ENCODE measurements around the gene CADPS2.

CADPS2 gene

GRCh38 chr7:122633472-122633871, 252.8 kb downstream of the CADPS2 start:
- no peak overlapping the region for H2BK15ac ChIP-seq (ENCODE audit: low read length)
- no peaks in the 10 kb centered on the region for H3K79me1 ChIP-seq (ENCODE audit: low read depth, low read length)
- no peak overlapping the region for H3K27ac ChIP-seq (replicated peaks; ENCODE audit: low read length)
- no peak overlapping the region for H3K9ac ChIP-seq (ENCODE audit: low read depth, low read length, poor library complexity)
- H3K4ac ChIP-seq (ENCODE audit: low read length) = no peak overlapping the region
- H2BK12ac ChIP-seq (ENCODE audit: low read length) = no peak overlapping the region
- H2AK5ac ChIP-seq (ENCODE audit: low read depth, low read length) = no peak overlapping the region
- H3K14ac ChIP-seq (ENCODE audit: low read length) = no peak overlapping the region
- no peak overlapping the region for H3K4me2 ChIP-seq (ENCODE audit: insufficient read depth, low read length, poor library complexity, severe bottlenecking)
- no peaks in the 10 kb centered on the region for H3K9me3 ChIP-seq (replicated peaks in 1 of 2; ENCODE audit: control insufficient read depth in 2 of 2, insufficient read depth in 1 of 2, low read depth in 1 of 2, low read length in 2 of 2)
- no peak overlapping the region for H3K18ac ChIP-seq (ENCODE audit: low read length)
- no peak overlapping the region for H3K23ac ChIP-seq (ENCODE audit: low read depth, low read length, poor library complexity)
- H4K91ac ChIP-seq (ENCODE audit: low read depth, low read length, poor library complexity) = no peak overlapping the region
- DNase-seq (ENCODE audit: low spot score) = no peak
- WGBS, 2 donors (ENCODE audit: extremely low coverage in 2 of 2, insufficient read length in 2 of 2, insufficient replicate concordance in 1 of 2) = no CpG with 5 or more reads among the region's 3 CpGs
- no peak overlapping the region for H2BK5ac ChIP-seq (ENCODE audit: low read length)
- H3K36me3 ChIP-seq (replicated peaks in 1 of 2; ENCODE audit: control insufficient read depth in 2 of 2, insufficient read depth in 2 of 2, low read length in 2 of 2) = no peaks in the 10 kb centered on the region
- H3K4me1 ChIP-seq (ENCODE audit: control insufficient read depth in 2 of 2, insufficient read depth in 1 of 2, low read depth in 1 of 2, low read length in 2 of 2) = no peaks in the 10 kb centered on the region
- H3K27me3 ChIP-seq (ENCODE audit: control insufficient read depth in 3 of 3, insufficient read depth in 3 of 3, low read depth in 1 of 3, low read length in 3 of 3) = no peaks in the 10 kb centered on the region
- no peak overlapping the region for H4K8ac ChIP-seq (ENCODE audit: low read depth, low read length)
- no peak overlapping the region for H3K4me3 ChIP-seq (ENCODE audit: low read length in 2 of 2)
- H2BK120ac ChIP-seq (ENCODE audit: low read depth, low read length) = no peak overlapping the region
- H2AFZ ChIP-seq (ENCODE audit: low read length) = no peak overlapping the region

- Histone ChIP-seq H3K27ac (replicated peaks; ENCODE audit: low read length) (no peak overlapping the region), H2AK5ac (ENCODE audit: low read depth, low read length) (no peak overlapping the region), H3K9me3 (replicated peaks in 1 of 2; ENCODE audit: control insufficient read depth in 2 of 2, insufficient read depth in 1 of 2, low read depth in 1 of 2, low read length in 2 of 2) (no peaks in the 10 kb centered on the region), H3K4me3 (ENCODE audit: low read length in 2 of 2) (no peak overlapping the region), H3K27me3 (ENCODE audit: control insufficient read depth in 3 of 3, insufficient read depth in 3 of 3, low read depth in 1 of 3, low read length in 3 of 3) (no peaks in the 10 kb centered on the region), H3K36me3 (replicated peaks in 1 of 2; ENCODE audit: control insufficient read depth in 2 of 2, insufficient read depth in 2 of 2, low read length in 2 of 2) (no peaks in the 10 kb centered on the region), H3K79me1 (ENCODE audit: low read depth, low read length) (no peaks in the 10 kb centered on the region), H3K23ac (ENCODE audit: low read depth, low read length, poor library complexity) (no peak overlapping the region), H2BK120ac (ENCODE audit: low read depth, low read length) (no peak overlapping the region), H2BK5ac (ENCODE audit: low read length) (no peak overlapping the region), H2BK12ac (ENCODE audit: low read length) (no peak overlapping the region), H3K18ac (ENCODE audit: low read length) (no peak overlapping the region), H3K4ac (ENCODE audit: low read length) (no peak overlapping the region), H3K4me1 (ENCODE audit: control insufficient read depth in 2 of 2, insufficient read depth in 1 of 2, low read depth in 1 of 2, low read length in 2 of 2) (no peaks in the 10 kb centered on the region), H3K14ac (ENCODE audit: low read length) (no peak overlapping the region), H2BK15ac (ENCODE audit: low read length) (no peak overlapping the region), H2AFZ (ENCODE audit: low read length) (no peak overlapping the region), H3K4me2 (ENCODE audit: insufficient read depth, low read length, poor library complexity, severe bottlenecking) (no peak overlapping the region), H3K9ac (ENCODE audit: low read depth, low read length, poor library complexity) (no peak overlapping the region), H4K8ac (ENCODE audit: low read depth, low read length) (no peak overlapping the region), H4K91ac (ENCODE audit: low read depth, low read length, poor library complexity) (no peak overlapping the region)
- DNase-seq (ENCODE audit: low spot score) = no peak
Measured at GRCh38 chr7:122632238-122632637, 254.0 kb downstream of the CADPS2 start.

GRCh38 chr7:122629412-122629953, 256.8 kb downstream of the CADPS2 start:
- Histone ChIP-seq H3K9ac (ENCODE audit: low read depth, low read length, poor library complexity) (no peak overlapping the region), H3K4ac (ENCODE audit: low read length) (no peak overlapping the region), H3K14ac (ENCODE audit: low read length) (no peak overlapping the region), H3K4me2 (ENCODE audit: insufficient read depth, low read length, poor library complexity, severe bottlenecking) (no peak overlapping the region), H2BK5ac (ENCODE audit: low read length) (no peak overlapping the region), H3K4me1 (ENCODE audit: control insufficient read depth in 2 of 2, insufficient read depth in 1 of 2, low read depth in 1 of 2, low read length in 2 of 2) (no peaks in the 10 kb centered on the region), H2AK5ac (ENCODE audit: low read depth, low read length) (no peak overlapping the region), H2BK15ac (ENCODE audit: low read length) (no peak overlapping the region), H2BK120ac (ENCODE audit: low read depth, low read length) (no peak overlapping the region), H3K79me1 (ENCODE audit: low read depth, low read length) (no peaks in the 10 kb centered on the region), H3K18ac (ENCODE audit: low read length) (no peak overlapping the region), H4K91ac (ENCODE audit: low read depth, low read length, poor library complexity) (no peak overlapping the region), H2AFZ (ENCODE audit: low read length) (no peak overlapping the region), H3K23ac (ENCODE audit: low read depth, low read length, poor library complexity) (no peak overlapping the region), H2BK12ac (ENCODE audit: low read length) (no peak overlapping the region), H3K27me3 (ENCODE audit: control insufficient read depth in 3 of 3, insufficient read depth in 3 of 3, low read depth in 1 of 3, low read length in 3 of 3) (no peaks in the 10 kb centered on the region), H3K4me3 (ENCODE audit: low read length in 2 of 2) (no peak overlapping the region), H4K8ac (ENCODE audit: low read depth, low read length) (no peak overlapping the region), H3K27ac (replicated peaks; ENCODE audit: low read length) (no peak overlapping the region), H3K36me3 (replicated peaks in 1 of 2; ENCODE audit: control insufficient read depth in 2 of 2, insufficient read depth in 2 of 2, low read length in 2 of 2) (no peaks in the 10 kb centered on the region), H3K9me3 (replicated peaks in 1 of 2; ENCODE audit: control insufficient read depth in 2 of 2, insufficient read depth in 1 of 2, low read depth in 1 of 2, low read length in 2 of 2) (no peaks in the 10 kb centered on the region)
- no peak for DNase-seq (ENCODE audit: low spot score)

- H3K23ac ChIP-seq (ENCODE audit: low read depth, low read length, poor library complexity) = no peak overlapping the region
- no peak overlapping the region for H4K91ac ChIP-seq (ENCODE audit: low read depth, low read length, poor library complexity)
- H2BK15ac ChIP-seq (ENCODE audit: low read length) = no peak overlapping the region
- H3K9me3 ChIP-seq (replicated peaks in 1 of 2; ENCODE audit: control insufficient read depth in 2 of 2, insufficient read depth in 1 of 2, low read depth in 1 of 2, low read length in 2 of 2) = no peaks in the 10 kb centered on the region
- no peak overlapping the region for H4K8ac ChIP-seq (ENCODE audit: low read depth, low read length)
- no peak overlapping the region for H2AFZ ChIP-seq (ENCODE audit: low read length)
- H3K79me1 ChIP-seq (ENCODE audit: low read depth, low read length) = no peaks in the 10 kb centered on the region
- H3K4me2 ChIP-seq (ENCODE audit: insufficient read depth, low read length, poor library complexity, severe bottlenecking) = no peak overlapping the region
- no peak overlapping the region for H3K9ac ChIP-seq (ENCODE audit: low read depth, low read length, poor library complexity)
- H3K4me3 ChIP-seq (ENCODE audit: low read length in 2 of 2) = no peak overlapping the region
- WGBS, 2 donors (ENCODE audit: extremely low coverage in 2 of 2, insufficient read length in 2 of 2, insufficient replicate concordance in 1 of 2) = no CpG with 5 or more reads among the region's 5 CpGs
- H2BK120ac ChIP-seq (ENCODE audit: low read depth, low read length) = no peak overlapping the region
- H3K36me3 ChIP-seq (replicated peaks in 1 of 2; ENCODE audit: control insufficient read depth in 2 of 2, insufficient read depth in 2 of 2, low read length in 2 of 2) = no peaks in the 10 kb centered on the region
- DNase-seq (ENCODE audit: low spot score) = no peak
- no peaks in the 10 kb centered on the region for H3K4me1 ChIP-seq (ENCODE audit: control insufficient read depth in 2 of 2, insufficient read depth in 1 of 2, low read depth in 1 of 2, low read length in 2 of 2)
- H3K27ac ChIP-seq (replicated peaks; ENCODE audit: low read length) = no peak overlapping the region
- H3K27me3 ChIP-seq (ENCODE audit: control insufficient read depth in 3 of 3, insufficient read depth in 3 of 3, low read depth in 1 of 3, low read length in 3 of 3) = no peaks in the 10 kb centered on the region
- no peak overlapping the region for H2BK5ac ChIP-seq (ENCODE audit: low read length)
- H3K4ac ChIP-seq (ENCODE audit: low read length) = no peak overlapping the region
- H2BK12ac ChIP-seq (ENCODE audit: low read length) = no peak overlapping the region
- H3K14ac ChIP-seq (ENCODE audit: low read length) = no peak overlapping the region
- H3K18ac ChIP-seq (ENCODE audit: low read length) = no peak overlapping the region
- H2AK5ac ChIP-seq (ENCODE audit: low read depth, low read length) = no peak overlapping the region
Measured at GRCh38 chr7:122628651-122629411, 257.4 kb downstream of the CADPS2 start.
